ENCODE results near the gene ARHGAP22.

DNA sequence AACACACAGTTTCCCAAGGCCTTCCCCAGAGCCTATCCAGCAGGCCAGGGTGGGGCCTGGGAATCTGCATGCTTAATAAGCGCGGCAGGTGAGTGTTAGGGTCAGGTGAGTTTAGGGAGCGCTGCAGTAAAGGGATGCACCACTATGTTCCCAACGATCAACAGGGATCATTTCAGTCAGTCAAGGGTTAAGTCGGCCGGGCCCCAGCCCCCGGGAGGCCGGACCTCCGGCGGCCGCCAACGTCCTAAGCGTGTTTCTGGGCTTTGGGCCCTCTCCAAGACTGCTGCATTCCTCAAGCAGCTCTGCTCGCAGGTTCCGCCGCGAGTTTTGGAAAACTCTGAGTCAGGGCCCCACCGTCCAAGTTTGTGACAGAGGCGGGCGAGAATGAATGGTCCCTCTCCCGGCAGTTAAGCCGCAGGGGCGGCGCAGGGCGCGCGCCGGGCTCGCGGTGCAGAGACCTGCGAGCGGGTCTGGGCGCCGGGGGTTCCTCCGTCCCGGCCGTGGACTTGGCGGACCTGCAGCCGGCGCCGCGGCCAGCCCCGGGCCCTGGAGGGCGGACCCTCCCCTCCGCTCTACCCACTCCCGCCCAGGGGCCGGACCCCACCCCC is 81.6 kb downstream of the ARHGAP22 start:
- no peak for TF ChIP-seq POLR2AphosphoS5 (IDR thresholded peaks at IDR 0.05; ENCODE audit: low read depth, low read length)
- TF ChIP-seq TAF1 (IDR thresholded peaks at IDR 0.05; ENCODE audit: borderline replicate concordance, insufficient read depth, low read length) = no peak
- TF ChIP-seq, protein P1, sequence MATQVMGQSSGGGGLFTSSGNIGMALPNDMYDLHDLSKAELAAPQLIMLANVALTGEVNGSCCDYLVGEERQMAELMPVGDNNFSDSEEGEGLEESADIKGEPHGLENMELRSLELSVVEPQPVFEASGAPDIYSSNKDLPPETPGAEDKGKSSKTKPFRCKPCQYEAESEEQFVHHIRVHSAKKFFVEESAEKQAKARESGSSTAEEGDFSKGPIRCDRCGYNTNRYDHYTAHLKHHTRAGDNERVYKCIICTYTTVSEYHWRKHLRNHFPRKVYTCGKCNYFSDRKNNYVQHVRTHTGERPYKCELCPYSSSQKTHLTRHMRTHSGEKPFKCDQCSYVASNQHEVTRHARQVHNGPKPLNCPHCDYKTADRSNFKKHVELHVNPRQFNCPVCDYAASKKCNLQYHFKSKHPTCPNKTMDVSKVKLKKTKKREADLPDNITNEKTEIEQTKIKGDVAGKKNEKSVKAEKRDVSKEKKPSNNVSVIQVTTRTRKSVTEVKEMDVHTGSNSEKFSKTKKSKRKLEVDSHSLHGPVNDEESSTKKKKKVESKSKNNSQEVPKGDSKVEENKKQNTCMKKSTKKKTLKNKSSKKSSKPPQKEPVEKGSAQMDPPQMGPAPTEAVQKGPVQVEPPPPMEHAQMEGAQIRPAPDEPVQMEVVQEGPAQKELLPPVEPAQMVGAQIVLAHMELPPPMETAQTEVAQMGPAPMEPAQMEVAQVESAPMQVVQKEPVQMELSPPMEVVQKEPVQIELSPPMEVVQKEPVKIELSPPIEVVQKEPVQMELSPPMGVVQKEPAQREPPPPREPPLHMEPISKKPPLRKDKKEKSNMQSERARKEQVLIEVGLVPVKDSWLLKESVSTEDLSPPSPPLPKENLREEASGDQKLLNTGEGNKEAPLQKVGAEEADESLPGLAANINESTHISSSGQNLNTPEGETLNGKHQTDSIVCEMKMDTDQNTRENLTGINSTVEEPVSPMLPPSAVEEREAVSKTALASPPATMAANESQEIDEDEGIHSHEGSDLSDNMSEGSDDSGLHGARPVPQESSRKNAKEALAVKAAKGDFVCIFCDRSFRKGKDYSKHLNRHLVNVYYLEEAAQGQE (IDR thresholded peaks at IDR 0.05; ENCODE audit: insufficient read depth in 1 of 2, low read depth in 2 of 2, low read length in 2 of 2) = no peak
- no peak for TF ChIP-seq SIN3A (IDR thresholded peaks at IDR 0.05; ENCODE audit: borderline replicate concordance, insufficient read depth, low read length)

All from PFSK-1 (cell line).